HPDE6-E6E7 (cell line): ENCODE results near the gene SLC6A18.
"Not testable (repeated sequence)": the region's sequence is repeated elsewhere in the genome, so short reads cannot be mapped to it uniquely, and the experiment has no call there.

Source experiments
- DNase-seq: peaks from one replicate; pipeline ENCODE4 v3.0.0; 2011; ENCODE audit warnings: missing footprints; ENCODE audit errors: extremely low spot score

Gene SLC6A18

GRCh38 chr5:1290956-1291355 lies 65.8 kb downstream of the SLC6A18 start:
- not testable (repeated sequence) for DNase-seq

GRCh38 chr5:1291611-1292080 lies 66.5 kb downstream of the SLC6A18 start:
- DNase-seq = no peak

GRCh38 chr5:1292139-1292538 lies 67.0 kb downstream of the SLC6A18 start:
- no peak for DNase-seq

GRCh38 chr5:1292846-1293415 lies 67.8 kb downstream of the SLC6A18 start:
- no peak for DNase-seq

- no peak for DNase-seq
These were observed 68.4 kb downstream of the SLC6A18 start for GRCh38 chr5:1293416-1294205.

GRCh38 chr5:1294206-1294834 lies 69.1 kb downstream of the SLC6A18 start:
- DNase-seq = no peak

GRCh38 chr5:1294835-1295649 lies 69.9 kb downstream of the SLC6A18 start, which contains the start of gene TERT:
TERT (minus strand) TSS chr5:1295068; CDS start chr5:1294989, 79 bp downstream.
- DNase-seq = no peak

GRCh38 chr5:1295650-1296037 lies 70.5 kb downstream of the SLC6A18 start:
- no peak for DNase-seq
